Esophagus muscularis mucosa (tissue), 4 donors: ENCODE data around the gene BUB1. TPM values are rescaled to one million over a fixed set of nuclear protein-coding genes. Genes with fewer than 3 reads are reported as not detected.
"Not testable (repeated sequence)": the region's sequence is repeated elsewhere in the genome, so short reads cannot be mapped to it uniquely, and the experiment has no call there.

Experiments used
- DNase-seq: peaks from one replicate; pipeline ENCODE4 v3.0.0-alpha.2; 2017; ENCODE audit errors: extremely low spot score
- H3K27ac ChIP-seq, 4 donors: fragments of 200-600 bp; sonication (generic); replicated peaks in 1 of 4; 1 replicate in 3 of 4; 2 replicates in 1 of 4; pipeline ENCODE4 v1.5.1; 2016 to 2019; ENCODE audit warnings: mild to moderate bottlenecking in 1 of 4
- H3K27me3 ChIP-seq, 4 donors: fragments of 200-600 bp; sonication (generic); one replicate each; pipeline versions ENCODE4 v1.5.1 to v1.6.0; 2016 to 2019
- H3K36me3 ChIP-seq, 4 donors: fragments of 200-600 bp; sonication (generic); one replicate each; pipeline ENCODE4 v1.5.1; 2016 to 2019
- H3K4me1 ChIP-seq, 4 donors: fragments of 200-600 bp; sonication (generic); one replicate each; pipeline ENCODE4 v1.5.1; 2016 to 2019
- H3K4me3 ChIP-seq, 4 donors: fragments of 200-600 bp; sonication (generic); 1 replicate in 2 of 4; 2 replicates in 2 of 4; pipeline ENCODE4 v1.5.1; 2016 to 2019; ENCODE audit warnings: mild to moderate bottlenecking in 4 of 4, moderate library complexity in 1 of 4
- H3K9me3 ChIP-seq, 4 donors: fragments of 200-600 bp; sonication (generic); 1 replicate in 3 of 4; 2 replicates in 1 of 4; pipeline ENCODE4 v1.5.1; 2016 to 2019
- CTCF ChIP-seq, 3 experiments: fragments of 200-600 bp in 2 of 3; fragments of 450-650 bp in 1 of 3; sonication (generic) in 2 of 3; IDR thresholded peaks; one replicate each; pipeline ENCODE4 v1.5.1; 2017 to 2019; ENCODE audit warnings: antibody characterized with exemption in 3 of 3, mild to moderate bottlenecking in 2 of 3, moderate library complexity in 1 of 3
- EP300 ChIP-seq: sonication (generic); formaldehyde crosslinking; IDR thresholded peaks from one replicate; pipeline ENCODE4 v1.6.1; 2017; ENCODE audit warnings: antibody characterized with exemption
- POLR2A ChIP-seq: fragments of 450-650 bp; IDR thresholded peaks from one replicate; pipeline ENCODE4 v1.6.1; 2017; ENCODE audit warnings: antibody characterized with exemption, moderate library complexity, mild to moderate bottlenecking, low read depth
- POLR2AphosphoS5 ChIP-seq, 2 donors: sonication (generic); formaldehyde crosslinking; IDR thresholded peaks; one replicate each; pipeline ENCODE4 v1.6.1; 2017; ENCODE audit warnings: antibody characterized with exemption in 2 of 2
- WGBS: methylation state at CpG from one replicate; pipeline ENCODE4 v1.1.5; 2018; 5-methylcytosine and 5-hydroxymethylcytosine counted together
- intact Hi-C: fragments of 100-400 bp; cut with DNase I; formaldehyde crosslinking; loops from one replicate; pipeline ENCODE4 v1.15.1; 2023
- total RNA-seq, 4 donors: library from RNA; depleted of rRNA; stranded (reverse); fragments of >200 nt; gene quantifications; one replicate each; pipeline versions ENCODE4 v1.1.0 to v1.2.1, GENCODE V29; 2016

The BUB1 gene
- total RNA-seq, 4 donors from 2014 or later, result 0.80 to 1.8 (median 1.1) TPM; not detected in 1

- H3K36me3 ChIP-seq, result no peaks in the 10 kb centered on the region
- no peak overlapping the region for H3K27ac ChIP-seq
- WGBS, result 90% methylated on average over 4 of the region's 4 CpGs
- H3K9me3 ChIP-seq, result peaks cover 0 to 9% (median 3%) of the 10 kb centered on the region in 4 donors
- H3K4me3 ChIP-seq, result no peak overlapping the region
- no peak for DNase-seq
- no peaks in the 10 kb centered on the region for H3K4me1 ChIP-seq
- no peak for TF ChIP-seq POLR2A
- TF ChIP-seq EP300, result no peak
- TF ChIP-seq POLR2AphosphoS5 (IDR thresholded peaks at IDR 0.05), result no peak
- TF ChIP-seq CTCF (IDR thresholded peaks at IDR 0.05), result no peak
- H3K27me3 ChIP-seq, result peaks cover 0 to 4% (median 0%) of the 10 kb centered on the region in 4 donors
- intact Hi-C loops, result no loop called here
Measured at GRCh38 chr2:110690083-110690965, 12.5 kb upstream of the BUB1 start.

DNA sequence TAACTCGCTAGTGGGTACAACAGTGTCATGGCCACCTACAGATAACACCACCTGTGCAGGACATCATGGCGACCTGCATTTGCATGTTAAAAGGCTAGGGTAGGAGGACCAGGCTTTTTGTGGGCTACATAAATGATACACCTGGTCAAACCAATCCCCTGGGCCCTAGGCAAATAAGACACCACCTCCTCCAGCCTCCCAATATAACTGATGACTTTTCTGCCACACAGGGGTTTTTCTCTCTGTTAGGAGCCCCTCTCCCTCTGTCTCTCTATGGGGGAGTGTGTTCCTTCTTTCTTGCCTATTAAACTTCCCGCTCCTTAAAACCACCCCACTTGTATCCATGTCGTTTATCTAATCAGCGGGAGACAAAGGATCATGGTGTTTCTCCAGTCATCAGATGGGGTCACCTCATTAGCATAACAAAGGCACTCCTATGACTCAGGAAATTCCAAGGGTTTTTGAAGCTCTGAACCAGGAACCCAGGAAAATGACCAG is 10.8 kb upstream of the BUB1 start:
- DNase-seq, result no peak
- H3K36me3 ChIP-seq, result no peaks in the 10 kb centered on the region
- intact Hi-C loops, result no loop called here
- no peak overlapping the region for H3K4me3 ChIP-seq
- H3K9me3 ChIP-seq, result peaks cover 0 to 9% (median 3%) of the 10 kb centered on the region in 4 donors
- peaks cover 0 to 4% (median 0%) of the 10 kb centered on the region in 4 donors for H3K27me3 ChIP-seq
- 46% methylated on average over 5 of the region's 5 CpGs for WGBS
- H3K27ac ChIP-seq, result no peak overlapping the region
- TF ChIP-seq EP300, result no peak
- TF ChIP-seq POLR2AphosphoS5 (IDR thresholded peaks at IDR 0.05), result no peak
- no peak for TF ChIP-seq CTCF (IDR thresholded peaks at IDR 0.05)
- no peak for TF ChIP-seq POLR2A
- no peaks in the 10 kb centered on the region for H3K4me1 ChIP-seq

DNA sequence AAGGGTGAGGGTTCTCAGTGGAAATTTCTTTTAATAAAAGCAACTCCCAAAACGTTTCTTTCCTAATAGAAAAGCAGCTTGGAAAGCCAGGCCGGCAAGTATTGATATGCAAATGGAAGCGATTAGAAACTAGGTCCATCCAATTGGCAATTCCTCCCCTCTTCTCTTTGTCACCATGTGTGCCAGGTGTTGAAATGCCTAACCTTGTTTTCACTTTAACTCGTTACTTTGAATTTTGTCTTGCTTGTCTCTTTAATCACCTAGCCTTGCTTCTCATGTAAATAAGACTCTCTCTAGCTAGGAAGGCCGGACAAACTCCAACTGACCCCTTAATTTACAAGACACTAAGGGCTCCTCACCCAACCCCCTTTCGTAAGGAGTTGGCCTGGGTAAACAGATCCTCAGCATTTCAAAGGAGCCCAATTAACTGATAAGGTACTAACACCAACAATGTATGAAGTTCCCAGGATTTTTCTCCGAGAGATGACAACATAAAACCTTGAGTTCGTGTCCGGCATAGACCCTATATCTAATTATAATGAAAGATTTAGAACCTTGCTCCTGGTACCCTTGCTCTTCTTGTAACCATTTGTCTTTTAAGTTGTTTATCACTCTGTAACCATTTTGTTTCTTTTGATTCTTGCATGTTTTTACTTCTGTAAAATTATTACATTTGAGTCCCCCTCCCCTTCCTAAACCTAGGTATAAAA is 10.1 kb upstream of the BUB1 start:
- H3K4me1 ChIP-seq, H3K36me3 ChIP-seq, H3K9me3 ChIP-seq, H3K27me3 ChIP-seq, H3K27ac ChIP-seq, DNase-seq, H3K4me3 ChIP-seq, intact Hi-C loops: not testable (repeated sequence)
- 64% methylated on average over 9 of the region's 9 CpGs for WGBS

DNA sequence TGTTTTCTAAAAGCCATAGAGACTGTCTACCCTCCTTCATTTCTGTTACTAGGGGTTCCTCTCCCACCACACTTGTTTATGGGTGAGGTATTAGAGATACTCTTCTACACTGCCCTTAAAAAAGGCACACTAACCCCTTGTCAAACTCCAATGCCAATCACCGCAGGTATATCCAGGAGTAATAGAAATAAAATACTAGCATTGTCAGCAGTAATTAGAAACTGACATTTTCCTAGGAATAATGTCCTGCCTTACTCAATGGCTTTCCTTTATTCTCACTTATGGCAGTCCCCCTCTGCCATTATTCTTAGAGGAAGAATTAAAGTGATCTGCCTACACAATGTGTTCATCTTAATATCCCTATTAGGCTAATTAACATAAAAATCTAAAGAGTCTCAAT is 5.0 kb upstream of the BUB1 start:
- DNase-seq, result no peak
- Histone ChIP-seq H3K4me1 (peaks cover 0 to 14% (median 12%) of the 10 kb centered on the region in 4 donors), H3K36me3 (no peaks in the 10 kb centered on the region), H3K27me3 (no peaks in the 10 kb centered on the region), H3K4me3 (no peak overlapping the region), H3K9me3 (peaks cover 0 to 9% (median 3%) of the 10 kb centered on the region in 4 donors), H3K27ac (no peak overlapping the region)
- intact Hi-C loops, result loop anchor here (5.0 kb wide), 1 partner anchor 74 kb away; no protein-coding TSS in a partner anchor
- TF ChIP-seq CTCF (IDR thresholded peaks at IDR 0.05) (no peak), EP300 (no peak), POLR2AphosphoS5 (IDR thresholded peaks at IDR 0.05) (no peak), POLR2A (no peak)
- 86% methylated on average over 1 of the region's 1 CpG for WGBS

- Histone ChIP-seq H3K27me3 (no peaks in the 10 kb centered on the region), H3K9me3 (peaks cover 0 to 4% (median under 1%) of the 10 kb centered on the region in 4 donors), H3K4me1 (peaks cover 5 to 20% (median 17%) of the 10 kb centered on the region in 4 donors), H3K36me3 (no peaks in the 10 kb centered on the region), H3K4me3 (no peak overlapping the region), H3K27ac (no peak overlapping the region)
- intact Hi-C loops, result loop anchor here (5.0 kb wide), 1 partner anchor 75 kb away; no protein-coding TSS in a partner anchor
- no peak for TF ChIP-seq POLR2A
- TF ChIP-seq EP300, result no peak
- TF ChIP-seq CTCF (IDR thresholded peaks at IDR 0.05), result no peak
- TF ChIP-seq POLR2AphosphoS5 (IDR thresholded peaks at IDR 0.05), result no peak
- DNase-seq, result no peak
- WGBS, result 95% methylated on average over 5 of the region's 10 CpGs
Measured at GRCh38 chr2:110682267-110682666, 4.4 kb upstream of the BUB1 start.
